HG03135 (cell line): Measurements from ENCODE around the gene EPHB2.
"Not testable (repeated sequence)": the region's sequence is repeated elsewhere in the genome, so short reads cannot be mapped to it uniquely, and the experiment has no call there.

Experiments
- ATAC-seq: cut with Tn5 transposase; IDR thresholded peaks from one replicate; pipeline ENCODE4 v1.9.1; 2021; ENCODE audit warnings: mild to moderate bottlenecking, moderate library complexity; ENCODE audit not compliant: unreplicated experiment

EPHB2 gene

DNA sequence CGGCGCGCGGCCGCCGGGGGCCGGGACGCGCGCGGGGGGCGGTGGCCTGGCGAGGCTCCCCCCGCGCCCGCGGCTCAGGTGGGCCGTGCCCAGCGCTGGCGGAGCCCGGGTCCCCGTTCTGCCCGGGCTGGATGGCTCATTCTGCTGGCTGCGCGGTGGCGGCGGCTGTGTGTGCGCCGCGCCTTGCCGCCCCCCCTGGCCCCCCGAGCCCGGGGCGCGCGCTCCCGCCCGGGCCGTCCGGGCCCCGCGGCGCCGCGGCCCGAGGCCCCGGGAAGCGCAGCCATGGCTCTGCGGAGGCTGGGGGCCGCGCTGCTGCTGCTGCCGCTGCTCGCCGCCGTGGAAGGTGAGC is at the start of gene EPHB2:
Gene EPHB2, plus strand, starts transcription at position 139 of the 349 bp plus-strand sequence. Its CDS starts 144 bp downstream, at position 283.
- no peak for ATAC-seq

DNA sequence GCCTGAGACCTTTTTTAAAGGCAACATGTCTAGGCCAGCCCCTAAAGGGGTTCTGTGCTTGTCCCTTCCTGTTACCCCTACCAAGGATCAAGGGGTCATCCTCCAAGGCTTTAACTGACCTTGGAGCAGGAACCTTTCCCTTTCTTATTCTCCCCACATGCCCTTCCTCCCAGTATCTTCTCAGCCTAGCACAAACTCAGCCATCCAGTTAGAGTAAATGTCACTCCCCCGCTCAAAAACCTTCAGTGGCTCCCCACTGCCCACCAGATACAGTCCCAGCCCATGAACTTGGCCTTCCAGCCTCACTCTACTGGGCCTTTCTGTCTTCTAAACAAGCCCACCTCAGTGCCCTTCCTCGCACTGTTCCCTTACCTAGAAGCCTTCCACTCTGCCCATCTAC is 48.8 kb upstream of the EPHB2 start:
- ATAC-seq: no peak

GRCh38 chr1:22662318-22662717 is 48.3 kb upstream of the EPHB2 start:
- ATAC-seq: no peak

DNA sequence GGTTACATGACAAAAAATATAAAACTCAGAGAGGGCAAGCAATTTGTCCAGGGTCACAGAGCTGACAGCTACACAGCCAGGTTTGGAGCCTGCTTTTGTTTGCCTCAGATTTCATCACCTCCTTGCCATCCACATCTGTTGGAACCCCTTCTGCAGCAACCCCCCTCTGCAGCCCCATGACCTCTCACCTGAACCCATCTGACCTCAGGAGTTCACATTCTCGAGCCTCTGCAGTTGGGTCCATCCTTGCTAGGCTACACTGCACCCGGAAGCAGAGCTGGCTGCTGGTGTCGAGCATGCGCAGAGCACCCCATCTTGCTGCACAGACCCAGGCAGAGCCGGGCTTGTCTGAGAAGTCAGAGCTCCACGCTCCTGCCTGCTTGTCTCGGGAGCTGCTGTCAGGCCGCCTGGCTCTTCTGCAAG is 47.6 kb upstream of the EPHB2 start:
- ATAC-seq: no peak

DNA sequence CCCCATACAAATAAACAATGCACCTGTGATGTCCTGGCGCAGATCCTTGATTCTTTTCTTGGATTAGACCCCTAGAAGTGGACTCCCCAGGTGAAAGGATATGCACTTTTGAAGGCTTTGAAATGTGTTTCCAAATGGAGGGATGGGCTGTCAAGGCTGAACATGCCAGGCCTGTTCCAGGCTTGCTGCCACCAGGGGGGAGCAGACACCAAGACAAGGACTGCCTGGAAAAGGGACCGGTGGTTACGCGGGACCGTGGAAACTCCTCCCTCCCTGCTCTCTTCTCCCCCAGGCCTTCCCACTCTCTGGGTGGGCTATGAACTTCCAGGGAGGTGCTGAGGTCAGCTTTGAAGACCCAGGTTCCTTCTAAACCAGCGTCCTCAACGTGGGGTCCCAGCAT is 44.9 kb upstream of the EPHB2 start:
- ATAC-seq: no peak

GRCh38 chr1:22666412-22666811 is 44.2 kb upstream of the EPHB2 start:
- ATAC-seq: no peak

GRCh38 chr1:22668840-22669239 is 41.8 kb upstream of the EPHB2 start:
- ATAC-seq: not testable (repeated sequence)

DNA sequence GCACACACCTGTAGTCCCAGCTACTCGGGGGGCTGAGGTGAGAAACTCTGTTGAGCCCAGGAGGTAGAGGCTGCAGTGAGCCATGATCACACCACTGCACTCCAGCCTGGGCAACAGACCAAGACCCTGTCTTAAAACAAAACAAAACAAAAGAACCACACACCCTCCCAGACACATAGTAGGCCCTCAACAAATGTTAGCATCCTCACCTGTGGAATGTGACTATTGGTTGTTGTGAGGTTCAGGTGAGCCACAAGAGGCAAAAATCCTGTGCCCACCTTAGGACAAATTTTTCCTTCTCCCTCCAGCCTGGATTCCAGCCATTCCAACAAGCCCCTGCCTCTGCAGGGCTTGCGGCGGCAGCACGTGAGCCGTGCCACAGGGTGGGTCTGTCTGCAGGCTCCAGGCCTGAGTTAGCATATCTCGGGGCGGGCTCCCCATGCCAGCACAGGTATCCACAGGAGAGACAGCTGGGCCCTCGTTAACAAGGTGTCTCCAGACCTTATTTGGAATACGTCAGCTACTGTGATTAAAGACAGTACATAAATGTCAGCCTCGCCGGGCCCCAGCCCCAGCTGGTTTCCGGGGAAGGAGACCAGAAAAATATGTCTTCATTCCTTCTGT is 40.2 kb upstream of the EPHB2 start:
- ATAC-seq: no peak

DNA sequence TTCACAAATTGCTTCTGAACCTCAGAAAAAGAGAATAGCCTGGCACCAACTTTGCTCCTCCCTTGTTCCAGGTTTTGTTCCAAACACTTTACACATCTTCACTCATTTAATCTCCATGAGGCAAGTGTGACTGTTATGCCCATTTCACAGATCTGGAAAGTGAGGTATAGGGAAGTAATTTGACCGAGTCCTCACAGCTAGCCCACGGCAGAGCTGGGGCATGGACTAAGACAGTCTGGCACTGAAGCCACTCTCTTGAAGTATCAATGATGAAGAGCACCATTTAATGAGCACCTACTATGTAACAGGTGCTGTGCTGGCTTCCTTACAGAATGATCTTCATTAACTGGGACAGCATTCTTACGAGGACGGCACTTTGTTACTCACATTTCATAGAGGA is 38.6 kb upstream of the EPHB2 start:
- ATAC-seq: no peak

DNA sequence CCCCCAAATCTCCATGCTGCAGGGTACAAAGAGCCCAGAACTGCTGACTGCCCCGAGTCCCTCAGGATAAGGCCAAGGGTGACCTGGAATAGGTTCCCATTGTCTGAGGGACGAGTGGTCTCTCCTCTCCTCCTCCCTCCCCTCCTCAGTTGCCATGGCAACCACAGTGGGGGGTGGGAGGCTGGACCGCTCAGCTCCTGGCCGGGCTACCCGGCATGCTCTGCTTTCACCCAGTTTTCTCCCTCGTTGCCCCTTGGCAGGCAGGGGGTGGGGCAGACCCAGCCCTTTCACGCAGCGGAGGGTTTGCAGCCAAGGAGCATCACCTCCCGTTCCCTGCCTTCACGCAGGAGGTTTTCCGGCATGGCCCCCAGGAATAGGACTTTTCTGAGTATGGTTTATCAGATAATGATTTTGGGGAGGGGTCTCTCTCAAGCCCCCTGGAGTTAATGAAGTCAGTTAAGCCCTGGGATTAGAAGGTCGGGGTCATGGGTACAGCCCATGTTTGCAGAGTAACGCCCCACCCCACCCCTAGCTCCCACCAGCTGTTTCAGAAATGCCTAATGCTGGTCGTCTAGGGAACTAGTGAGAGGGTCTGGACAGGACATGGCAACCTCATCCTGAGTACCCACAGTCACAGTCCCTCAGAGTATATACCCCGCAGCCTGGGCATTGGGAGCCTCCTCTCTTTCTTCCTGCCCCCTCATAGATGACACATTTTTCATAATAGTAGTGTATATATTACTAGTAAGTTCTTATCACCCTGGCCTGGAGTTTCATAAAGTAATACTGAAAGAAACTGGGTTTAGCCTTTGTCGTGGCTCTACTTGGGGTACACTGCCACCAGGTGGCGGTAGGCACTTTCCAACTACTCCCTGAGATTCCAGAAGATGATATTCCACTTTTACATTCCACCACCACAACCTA is 36.9 kb upstream of the EPHB2 start:
- no peak for ATAC-seq

GRCh38 chr1:22674410-22674749 is 36.3 kb upstream of the EPHB2 start:
- ATAC-seq: no peak

- ATAC-seq: not testable (repeated sequence)
Measured at GRCh38 chr1:22676151-22676550, 34.5 kb upstream of the EPHB2 start.

- ATAC-seq: no peak
Measured at GRCh38 chr1:22676916-22677583, 33.6 kb upstream of the EPHB2 start.

DNA sequence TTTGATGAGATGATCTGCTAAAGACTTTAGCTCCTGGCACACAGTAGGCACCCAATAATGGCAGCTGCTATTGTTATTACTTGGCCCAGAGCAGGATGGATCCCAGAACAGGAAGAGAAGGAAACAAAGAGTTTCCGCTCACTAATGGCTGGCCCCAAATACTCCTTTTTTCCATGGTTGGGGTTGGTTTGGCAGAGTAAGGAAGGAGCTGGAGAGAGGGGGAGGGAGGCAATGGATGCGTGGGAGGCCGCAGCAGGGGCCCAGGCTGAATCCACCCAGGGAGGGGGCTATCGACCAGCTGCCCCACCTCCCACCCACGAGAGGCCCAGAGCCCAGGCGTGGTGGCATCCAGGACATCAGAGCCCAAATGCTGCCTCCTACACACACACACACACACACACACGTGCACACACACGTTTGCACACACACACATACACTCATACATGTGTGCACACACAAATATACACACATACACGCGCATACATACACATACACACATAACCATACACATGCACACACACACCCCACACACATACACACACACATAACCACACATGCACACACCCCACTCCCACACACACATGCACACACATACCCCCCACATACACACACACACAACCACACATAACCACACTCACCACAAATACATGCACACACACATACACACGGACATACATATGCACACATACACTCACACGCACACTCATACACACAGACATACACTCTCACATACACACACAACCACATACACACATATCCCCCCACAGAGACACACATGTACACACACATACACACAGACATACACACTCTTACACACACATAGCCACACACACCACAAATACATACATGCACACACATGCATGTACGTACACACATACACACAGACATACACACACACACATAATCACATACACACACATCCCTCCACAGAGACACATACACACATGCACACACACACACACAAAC is 32.4 kb upstream of the EPHB2 start:
- ATAC-seq: no peak

DNA sequence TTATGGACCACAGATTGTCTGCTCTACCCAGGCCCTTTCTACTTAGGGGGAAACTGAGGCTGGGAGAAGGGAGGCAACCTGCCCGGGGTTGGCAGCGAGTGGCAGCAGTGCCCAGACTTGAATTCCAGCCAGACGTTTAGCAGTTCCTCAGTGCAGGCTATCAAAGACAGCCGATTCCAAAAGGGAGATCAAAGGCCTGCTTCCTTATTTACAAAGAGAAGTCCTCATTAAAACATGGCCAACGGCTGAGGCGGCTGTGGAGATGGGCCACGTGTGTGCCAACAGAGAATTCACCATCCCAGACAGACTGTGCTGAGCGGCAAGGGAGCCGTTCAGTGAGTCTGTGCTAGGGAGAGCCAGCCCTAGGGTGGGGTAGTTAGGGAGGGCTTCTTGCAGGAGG is 29.9 kb upstream of the EPHB2 start:
- ATAC-seq: no peak

GRCh38 chr1:22681556-22682276 is 28.9 kb upstream of the EPHB2 start:
- ATAC-seq: no peak

DNA sequence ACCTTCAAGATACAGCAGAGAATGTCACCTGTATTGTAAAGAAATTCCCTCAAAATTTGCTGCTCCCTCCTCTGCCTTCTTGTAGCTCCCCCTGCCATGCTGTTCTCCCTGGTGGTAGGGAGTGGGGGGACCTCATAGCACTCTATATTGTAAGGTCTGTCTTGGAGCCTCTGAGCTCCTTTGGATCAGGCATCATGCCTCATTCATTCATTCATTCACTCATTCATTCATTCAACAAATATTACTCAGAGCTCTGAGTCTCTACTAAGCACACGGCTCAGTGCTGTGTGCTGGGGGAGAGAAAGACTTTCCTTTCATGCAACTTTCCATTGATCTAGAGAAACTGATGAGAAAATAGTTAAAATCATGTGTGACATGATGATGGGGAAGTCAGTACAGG is 27.1 kb upstream of the EPHB2 start:
- ATAC-seq: no peak

GRCh38 chr1:22685591-22686059 is 25.0 kb upstream of the EPHB2 start:
- no peak for ATAC-seq

- ATAC-seq: no peak
Measured at GRCh38 chr1:22687191-22687590, 23.4 kb upstream of the EPHB2 start.

DNA sequence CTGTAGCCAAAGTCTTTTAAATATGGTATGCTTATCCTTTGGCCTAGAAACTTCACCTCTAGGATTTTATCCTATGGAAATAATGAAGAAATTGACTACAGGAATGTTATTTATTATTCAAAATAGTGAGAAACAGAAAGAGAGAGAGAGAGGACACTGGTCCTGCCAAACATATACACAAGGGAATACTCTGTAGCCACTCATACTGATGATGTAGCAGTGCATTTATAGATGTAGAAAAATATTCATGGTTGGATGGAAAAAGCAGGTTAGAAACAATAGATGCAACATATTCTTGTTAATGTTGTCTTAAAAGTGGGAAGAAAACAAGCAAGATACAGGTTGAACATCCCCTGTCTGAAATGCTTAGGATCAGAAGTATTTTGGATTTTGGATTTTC is 22.2 kb upstream of the EPHB2 start:
- ATAC-seq: no peak
